SH-SY5Y (cell line): Measurements from ENCODE around the gene LRP8.

ENCODE experiments used
- GATA2 ChIP-seq: IDR thresholded peaks from 2 replicates; pipeline ENCODE4 v1.6.1; 2011; ENCODE audit warnings: mild to moderate bottlenecking, low read depth, low read length
- GATA3 ChIP-seq: IDR thresholded peaks from 2 replicates; pipeline ENCODE4 v1.6.1; 2011; ENCODE audit warnings: low read depth, mild to moderate bottlenecking, low read length, moderate library complexity

Gene LRP8

DNA sequence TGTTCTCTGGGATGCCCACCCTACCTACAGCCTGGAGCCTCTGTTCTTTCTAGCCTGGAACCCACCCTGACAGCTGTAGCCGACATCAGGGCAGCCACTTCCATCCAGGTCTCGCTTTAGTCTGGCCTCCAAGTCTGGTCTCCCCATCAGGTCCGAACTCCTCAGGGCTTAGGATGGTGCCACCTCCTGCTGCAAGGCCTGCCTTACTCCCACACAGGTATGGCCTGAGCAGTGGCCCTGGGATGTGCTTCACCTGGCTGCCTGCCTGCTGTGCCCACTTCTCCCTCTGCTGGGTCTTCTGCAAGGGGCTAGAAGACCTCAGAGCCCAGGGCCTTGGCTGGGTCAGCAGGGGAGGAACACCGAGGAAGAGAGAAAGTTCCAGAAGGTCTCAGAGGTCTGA is 53.8 kb downstream of the LRP8 start:
- no peak for TF ChIP-seq GATA3
- TF ChIP-seq GATA2: no peak

DNA sequence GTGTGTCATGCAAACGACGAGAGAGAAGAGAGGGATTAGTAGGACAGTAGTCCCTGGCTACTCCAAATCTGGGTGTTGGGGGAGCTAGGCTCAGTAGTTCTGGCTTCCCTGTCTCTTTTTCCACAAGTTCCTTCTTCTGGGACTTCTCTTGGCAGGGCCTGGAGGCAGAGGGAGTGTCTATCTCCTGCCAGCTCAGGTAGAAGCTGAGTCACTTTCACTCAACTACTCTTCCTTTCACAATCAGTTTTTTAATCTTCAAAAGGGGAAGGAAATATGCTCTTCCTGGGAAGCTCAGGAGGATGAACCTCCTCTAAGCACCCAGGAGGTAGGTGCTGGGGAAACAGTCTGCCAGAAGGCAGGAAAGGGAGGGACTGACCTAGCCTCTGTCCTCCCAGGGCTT is 54.3 kb downstream of the LRP8 start:
- no peak for TF ChIP-seq GATA3
- no peak for TF ChIP-seq GATA2

DNA sequence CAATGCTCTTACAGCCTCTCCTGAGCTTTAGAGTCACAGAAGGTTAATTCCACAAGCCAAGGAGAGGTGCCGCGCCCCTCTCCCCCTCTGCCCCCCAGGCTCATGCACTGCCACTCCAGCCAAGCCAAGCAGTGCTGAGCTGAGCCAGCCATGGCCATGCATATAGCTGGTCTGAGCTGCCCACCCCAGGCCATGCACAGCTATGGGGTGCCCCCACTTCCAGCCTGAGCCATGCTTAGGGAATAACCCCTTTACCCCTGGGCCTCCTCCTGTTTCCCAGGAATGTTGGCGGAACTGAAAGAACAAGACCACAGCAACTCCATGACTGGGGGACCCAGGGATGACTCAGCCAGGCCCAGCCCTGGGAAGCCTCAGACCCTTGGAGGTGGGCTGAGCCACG is 55.5 kb downstream of the LRP8 start:
- no peak for TF ChIP-seq GATA3
- TF ChIP-seq GATA2: no peak

DNA sequence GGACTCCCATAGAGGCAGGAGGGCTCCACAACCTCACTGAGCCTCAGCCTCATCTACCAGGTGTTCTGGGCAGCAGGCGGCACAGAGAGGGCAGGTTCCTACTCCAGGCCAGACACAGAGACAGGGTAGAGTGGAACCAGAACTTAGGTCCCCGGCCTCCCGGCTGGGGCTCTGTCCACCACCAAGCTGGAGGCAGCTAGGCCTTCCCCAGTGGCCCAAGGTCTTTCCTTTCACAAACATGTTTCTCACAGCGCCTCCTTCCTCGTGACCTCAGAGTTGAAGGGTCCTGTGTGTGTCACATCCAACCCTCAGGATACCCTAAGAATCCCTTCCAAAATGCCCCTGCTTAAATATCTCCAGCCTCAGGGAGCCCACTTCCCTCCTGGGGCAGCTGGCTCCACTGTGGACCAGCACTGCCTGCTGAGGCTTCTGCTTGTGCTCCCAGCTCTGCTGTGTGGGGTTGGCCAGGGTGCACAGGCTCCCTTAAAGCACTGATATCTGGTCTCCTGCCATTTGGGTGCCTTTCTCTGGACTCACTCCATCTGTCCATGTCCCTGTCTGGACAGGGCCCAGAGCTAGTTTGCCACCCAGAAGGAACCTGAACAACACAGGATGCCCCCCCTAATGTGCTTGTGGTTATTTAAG is 56.3 kb downstream of the LRP8 start:
- TF ChIP-seq GATA3 (no peak), GATA2 (no peak)

DNA sequence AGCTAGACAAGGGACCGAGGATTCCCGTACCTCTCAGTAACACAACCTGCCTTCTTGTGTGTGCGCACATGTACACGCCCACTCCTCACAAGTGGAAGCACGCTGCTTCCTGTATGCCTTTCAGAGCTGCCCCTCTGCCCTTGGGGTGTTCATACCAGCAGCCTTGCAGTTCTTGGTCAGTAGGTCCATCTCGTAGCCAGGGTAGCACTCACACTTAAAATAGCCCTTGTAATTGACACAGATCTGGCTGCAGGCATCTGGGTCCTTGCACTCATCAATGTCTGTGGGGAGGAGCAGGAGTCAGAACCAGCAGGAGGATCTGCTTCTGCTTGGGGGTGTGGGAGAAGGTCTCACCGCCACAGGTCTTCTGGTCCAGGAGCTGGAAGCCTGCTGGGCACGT is 57.0 kb downstream of the LRP8 start:
- TF ChIP-seq GATA3: no peak
- TF ChIP-seq GATA2: no peak

DNA sequence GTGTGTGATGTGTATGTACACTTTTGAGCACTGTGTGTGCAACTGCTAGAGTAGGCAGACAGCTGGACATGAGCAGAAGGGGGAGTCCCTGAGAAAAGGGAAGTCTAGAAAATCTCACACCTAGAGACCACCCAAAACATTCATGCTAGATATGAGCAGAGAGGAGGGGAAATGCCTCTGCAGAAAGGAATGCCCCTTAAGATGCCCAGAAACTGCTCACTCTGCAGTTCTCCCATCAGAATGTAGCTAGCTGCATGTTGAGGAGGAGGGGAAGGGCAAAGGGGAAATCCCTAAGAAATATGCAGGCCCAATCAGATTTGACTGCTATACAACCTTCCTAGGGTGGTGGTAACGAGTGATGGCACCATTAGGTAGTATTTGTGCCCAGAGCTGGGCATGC is 57.8 kb downstream of the LRP8 start:
- TF ChIP-seq GATA3: no peak
- no peak for TF ChIP-seq GATA2

DNA sequence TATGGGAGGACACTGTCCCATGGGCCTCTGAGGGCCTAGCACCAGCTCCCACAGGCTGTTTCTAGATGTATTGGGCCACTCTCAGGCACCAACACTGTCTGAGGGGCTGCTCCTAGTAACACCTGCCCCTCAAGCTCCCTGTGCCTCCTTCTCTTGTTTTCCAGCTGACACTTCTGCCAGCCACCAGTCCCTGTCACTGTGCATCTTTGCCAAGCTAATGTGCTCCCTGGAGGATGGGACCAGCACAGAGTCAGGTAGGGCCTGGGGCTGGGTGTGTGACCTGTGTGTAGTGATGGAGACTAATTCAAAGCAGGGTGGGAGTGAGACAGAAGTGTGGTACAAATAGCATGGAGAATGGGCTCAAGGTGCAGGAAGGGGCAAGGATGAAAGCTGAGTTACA is 60.1 kb downstream of the LRP8 start:
- TF ChIP-seq GATA3: no peak
- TF ChIP-seq GATA2: no peak

DNA sequence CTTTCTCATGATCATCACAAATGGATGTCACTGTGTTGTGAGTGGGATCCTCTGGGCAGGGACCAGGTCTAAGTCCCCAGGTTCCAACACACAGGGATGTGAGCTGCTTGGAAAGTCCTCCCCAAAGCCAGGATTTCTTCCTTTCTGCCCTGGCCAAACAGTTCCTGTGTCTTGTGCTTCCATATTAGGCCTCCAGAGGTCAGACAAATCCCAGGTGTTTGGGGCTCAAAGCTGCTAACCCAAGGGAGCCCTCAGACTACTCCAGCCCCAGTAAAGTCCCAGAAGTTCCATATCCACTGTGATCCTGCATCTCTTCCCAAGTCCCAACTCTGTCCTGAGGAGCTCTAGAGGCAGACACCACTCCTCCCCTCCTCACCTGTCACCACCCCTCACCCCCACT is 61.8 kb downstream of the LRP8 start:
- no peak for TF ChIP-seq GATA2
- no peak for TF ChIP-seq GATA3

DNA sequence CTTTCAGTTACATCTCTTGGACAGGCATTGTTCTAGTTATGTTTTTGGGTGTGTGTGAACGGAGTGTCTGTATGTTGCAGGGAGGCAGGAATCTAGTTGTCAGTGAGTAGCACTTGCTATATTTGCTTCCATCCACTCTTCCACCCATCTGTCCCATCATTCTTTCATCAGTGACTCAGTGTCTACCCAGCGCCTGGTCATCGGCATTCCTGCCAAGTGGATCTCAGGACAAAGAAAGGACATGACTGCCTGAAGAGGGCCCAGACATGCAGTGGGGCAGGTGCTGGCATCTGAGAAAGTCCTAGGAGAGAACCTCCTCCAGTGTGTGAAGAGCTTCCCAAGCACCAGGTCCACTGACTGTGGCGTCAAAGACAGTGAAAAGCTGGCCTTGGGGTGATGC is 62.3 kb downstream of the LRP8 start:
- no peak for TF ChIP-seq GATA3

DNA sequence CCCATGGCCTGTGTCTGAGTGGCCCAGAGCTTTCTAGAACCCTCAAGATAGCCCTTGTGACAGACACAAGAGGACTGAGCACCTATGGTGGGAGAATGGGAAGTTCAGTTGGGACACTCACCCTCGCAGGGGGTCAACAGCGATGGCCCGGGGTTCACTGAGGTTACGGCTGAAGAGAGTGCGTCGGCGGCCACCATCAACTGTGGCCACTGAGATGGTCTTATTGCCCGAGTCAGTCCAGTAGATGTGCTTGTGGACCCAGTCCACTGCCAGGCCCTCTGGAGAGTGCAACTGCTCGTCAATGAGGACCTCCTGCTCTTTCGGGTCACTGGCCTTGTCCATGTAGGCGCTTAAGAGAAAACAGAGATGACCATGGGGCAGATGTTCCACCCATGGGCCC is 63.8 kb downstream of the LRP8 start:
- no peak for TF ChIP-seq GATA3

DNA sequence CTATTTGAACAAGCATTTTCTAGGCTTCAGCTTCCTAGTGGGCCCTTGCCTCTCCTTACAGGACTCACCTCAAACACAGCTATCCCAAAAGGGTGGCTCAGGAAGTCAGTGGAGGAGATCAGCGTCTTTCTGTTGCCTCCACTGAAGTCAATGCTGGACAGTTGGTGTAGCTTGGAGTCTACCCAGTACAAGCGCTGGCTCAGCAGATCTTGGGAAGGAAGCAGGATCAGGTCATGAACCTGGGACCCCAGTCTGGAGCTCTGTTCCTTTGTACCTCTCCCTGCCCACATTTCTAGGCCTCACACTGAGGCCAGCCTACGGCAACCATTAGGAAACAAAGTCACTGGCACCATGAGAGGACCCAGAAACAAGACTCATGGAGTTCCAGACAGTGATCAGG is 65.9 kb downstream of the LRP8 start:
- TF ChIP-seq GATA3 (no peak), GATA2 (no peak)

DNA sequence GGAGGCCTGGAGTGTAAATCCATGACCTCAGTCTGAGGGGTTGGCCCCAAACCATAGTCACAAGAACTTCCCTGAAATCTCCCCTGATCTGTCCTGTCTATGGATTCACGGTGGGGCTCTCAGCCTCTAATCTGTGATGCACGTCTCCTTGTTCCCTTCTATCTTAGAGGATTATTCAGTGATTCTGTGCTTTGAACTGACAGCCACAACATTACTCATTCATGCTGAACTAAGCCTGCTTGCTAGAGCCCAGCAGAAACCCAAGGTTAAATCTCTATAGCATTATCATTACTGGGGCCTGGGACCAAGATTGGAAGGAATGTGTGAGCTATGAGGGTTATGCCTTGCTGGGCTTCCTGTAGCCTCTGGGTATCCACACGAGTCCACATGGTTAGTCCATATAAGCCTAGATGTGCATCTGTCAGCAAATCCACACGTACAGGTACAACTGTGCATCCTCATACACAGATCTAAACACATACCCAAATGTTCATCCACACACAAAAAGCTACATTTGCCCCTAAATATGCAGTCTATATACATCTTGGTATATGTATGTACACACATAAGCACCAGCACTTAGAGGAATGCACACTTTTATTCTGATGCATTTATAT is 67.1 kb downstream of the LRP8 start:
- TF ChIP-seq GATA3 (no peak), GATA2 (no peak)

DNA sequence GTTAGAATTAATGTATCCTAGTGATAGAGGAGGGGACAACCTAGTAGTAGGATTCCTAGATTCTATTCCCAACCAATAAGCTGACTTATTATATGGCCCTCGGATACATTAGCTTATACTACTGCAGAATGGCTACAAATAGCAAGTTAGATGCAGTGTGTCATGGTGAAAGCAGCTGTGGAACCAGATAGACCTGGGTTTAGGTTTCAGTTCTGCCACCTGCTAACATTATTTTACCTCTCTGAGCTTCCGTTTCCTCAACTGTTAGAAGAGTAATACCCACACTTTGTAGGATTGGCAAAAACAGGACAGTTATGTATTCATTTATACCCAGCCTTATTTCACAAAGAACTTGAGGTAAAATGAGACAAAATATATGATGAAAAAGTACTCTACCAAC is 67.9 kb downstream of the LRP8 start:
- TF ChIP-seq GATA2 (no peak), GATA3 (no peak)

DNA sequence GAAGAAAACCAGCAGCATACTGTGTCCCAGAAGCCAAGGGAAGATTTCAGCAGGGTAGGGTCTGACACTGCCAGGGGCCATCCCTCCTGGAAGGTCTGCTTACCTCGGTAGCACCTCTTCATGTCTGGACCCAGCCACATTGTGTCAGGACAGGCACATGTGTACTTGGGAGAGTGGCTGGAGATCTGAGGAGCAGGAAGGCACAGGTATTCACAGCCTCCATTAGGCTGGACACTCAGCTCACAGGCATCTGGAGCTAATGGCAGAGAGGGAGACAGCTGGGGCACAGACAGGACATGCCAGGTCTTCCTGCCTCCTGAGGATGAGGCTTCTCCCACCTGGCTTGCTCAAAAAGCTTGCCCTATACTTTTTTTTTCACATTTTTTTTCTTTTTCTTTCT is 69.7 kb downstream of the LRP8 start:
- TF ChIP-seq GATA2 (no peak), GATA3 (no peak)

DNA sequence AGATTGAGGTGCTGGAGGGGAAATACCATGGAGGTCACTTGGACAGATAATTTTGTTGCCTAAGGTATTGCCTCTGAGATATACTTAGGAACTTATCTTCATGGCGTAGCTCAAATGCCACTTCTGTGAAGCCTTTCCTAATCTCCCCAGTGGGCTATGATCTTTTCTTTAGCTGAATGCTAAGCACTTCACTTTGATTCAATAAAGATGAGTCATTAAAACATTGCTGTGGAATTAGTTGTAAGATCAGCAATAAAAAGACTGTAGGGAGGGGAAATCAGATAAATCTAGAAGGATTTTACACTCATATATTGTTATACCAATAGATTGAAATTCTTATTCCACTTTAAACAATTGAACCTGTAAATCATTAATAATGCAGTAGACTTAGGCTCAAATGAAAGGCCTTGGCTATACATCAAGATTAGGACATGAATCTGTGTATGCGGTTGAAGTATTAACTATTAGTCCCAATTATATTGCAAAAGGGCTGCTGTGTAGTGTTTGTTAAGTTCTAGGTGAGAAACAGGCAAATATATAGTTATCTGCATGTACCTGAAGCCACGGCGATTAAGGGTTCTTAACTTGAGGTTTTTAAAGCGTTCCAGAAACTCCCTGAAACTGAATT is 70.3 kb downstream of the LRP8 start:
- TF ChIP-seq GATA2: no peak
- no peak for TF ChIP-seq GATA3
